ENCODE measurements around the gene CDH3.

DNA sequence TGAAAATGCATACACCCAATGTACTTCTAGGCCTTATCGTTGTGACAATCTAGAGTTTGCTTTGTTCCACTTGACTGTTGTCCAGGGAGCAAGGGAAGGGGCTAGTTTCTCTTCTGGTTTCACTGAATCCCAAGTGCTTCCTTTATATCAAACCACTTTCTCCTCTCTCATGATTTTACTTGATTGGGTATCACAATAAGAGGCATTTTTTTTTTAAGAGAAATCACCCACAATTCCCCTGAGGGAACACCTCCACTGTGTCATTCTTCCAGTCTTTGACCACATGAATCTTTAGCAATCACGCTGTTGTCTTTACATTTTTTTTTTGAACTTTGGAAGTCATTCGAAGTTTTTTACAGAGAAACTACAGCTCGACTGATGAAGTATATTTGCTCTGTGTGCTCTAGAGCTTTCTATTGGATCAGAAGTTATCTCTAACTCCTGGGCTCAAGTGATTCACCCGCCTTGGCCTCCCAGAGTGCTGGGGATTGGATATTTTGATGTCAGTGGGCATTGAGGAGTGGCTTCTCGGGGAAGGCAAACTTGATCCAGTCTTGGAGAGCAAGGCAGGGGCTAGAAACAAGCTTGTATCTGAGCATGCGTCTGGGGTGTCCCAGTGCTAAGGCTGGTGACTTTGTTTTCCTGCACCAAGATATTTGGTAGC, 95.0 kb downstream of the CDH3 start:
- TF ChIP-seq, protein P1, sequence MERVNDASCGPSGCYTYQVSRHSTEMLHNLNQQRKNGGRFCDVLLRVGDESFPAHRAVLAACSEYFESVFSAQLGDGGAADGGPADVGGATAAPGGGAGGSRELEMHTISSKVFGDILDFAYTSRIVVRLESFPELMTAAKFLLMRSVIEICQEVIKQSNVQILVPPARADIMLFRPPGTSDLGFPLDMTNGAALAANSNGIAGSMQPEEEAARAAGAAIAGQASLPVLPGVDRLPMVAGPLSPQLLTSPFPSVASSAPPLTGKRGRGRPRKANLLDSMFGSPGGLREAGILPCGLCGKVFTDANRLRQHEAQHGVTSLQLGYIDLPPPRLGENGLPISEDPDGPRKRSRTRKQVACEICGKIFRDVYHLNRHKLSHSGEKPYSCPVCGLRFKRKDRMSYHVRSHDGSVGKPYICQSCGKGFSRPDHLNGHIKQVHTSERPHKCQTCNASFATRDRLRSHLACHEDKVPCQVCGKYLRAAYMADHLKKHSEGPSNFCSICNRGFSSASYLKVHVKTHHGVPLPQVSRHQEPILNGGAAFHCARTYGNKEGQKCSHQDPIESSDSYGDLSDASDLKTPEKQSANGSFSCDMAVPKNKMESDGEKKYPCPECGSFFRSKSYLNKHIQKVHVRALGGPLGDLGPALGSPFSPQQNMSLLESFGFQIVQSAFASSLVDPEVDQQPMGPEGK (CRISPR knock-in tag; IDR thresholded peaks at IDR 0.05; ENCODE audit: borderline replicate concordance): no peak
- TF ChIP-seq PPARA (CRISPR knock-in tag; IDR thresholded peaks at IDR 0.05; ENCODE audit: borderline replicate concordance) (no peak), SNAI2 (CRISPR knock-in tag; IDR thresholded peaks at IDR 0.05) (no peak)

Measured in SK-N-SH treated with all-trans-retinoic acid at 6 μM for 48 hours (cell line).